Measurements from ENCODE around the gene SCAI.
"Not testable (repeated sequence)": the region's sequence is repeated elsewhere in the genome, so short reads cannot be mapped to it uniquely, and the experiment has no call there.

The SCAI gene

GRCh38 chr9:124972241-124972770 is 171.0 kb downstream of the SCAI start:
- Histone ChIP-seq H3K18ac (ENCODE audit: low read length) (no peak overlapping the region), H3K79me2 (ENCODE audit: control insufficient read depth, insufficient read depth, low read length, poor library complexity) (no peaks in the 10 kb centered on the region), H3K36me3 (ENCODE audit: control insufficient read depth in 1 of 2, insufficient read depth in 2 of 2, low read length in 2 of 2) (peaks cover 1 to 2% of the 10 kb centered on the region in 2 experiments), H2AK5ac (ENCODE audit: low read length) (no peak overlapping the region), H2BK120ac (ENCODE audit: insufficient read depth, low read length, poor library complexity) (no peak overlapping the region), H2BK12ac (ENCODE audit: low read length) (no peak overlapping the region), H3K27ac (ENCODE audit: low read depth, low read length) (no peak overlapping the region), H3K9me3 (ENCODE audit: insufficient read depth, low read depth, low read length) (no peaks in the 10 kb centered on the region), H3K27me3 (ENCODE audit: insufficient read depth, low read length) (no peaks in the 10 kb centered on the region), H4K8ac (ENCODE audit: low read depth, low read length) (no peak overlapping the region), H4K91ac (ENCODE audit: low read depth, low read length) (no peak overlapping the region), H3K4me1 (ENCODE audit: control insufficient read depth in 1 of 2, insufficient read depth in 2 of 2, low read length in 2 of 2) (no peaks in the 10 kb centered on the region), H3K9ac (ENCODE audit: low read length) (no peak overlapping the region), H3K4me2 (ENCODE audit: low read length) (no peak overlapping the region), H3K79me1 (ENCODE audit: low read length) (no peaks in the 10 kb centered on the region), H3K14ac (ENCODE audit: low read length) (no peak overlapping the region), H4K12ac (ENCODE audit: low read depth, low read length) (no peak overlapping the region), H3K4me3 (ENCODE audit: low read depth, low read length) (no peak overlapping the region), H3K4ac (ENCODE audit: low read depth, low read length) (no peak overlapping the region), H3K23ac (ENCODE audit: low read length) (no peak overlapping the region), H2AFZ (ENCODE audit: insufficient read depth, low read length, poor library complexity) (no peak overlapping the region), H2BK5ac (ENCODE audit: low read depth, low read length, poor library complexity) (no peak overlapping the region)
- DNase-seq: no peak
- no CpG with 5 or more reads among the region's 2 CpGs for WGBS (ENCODE audit: extremely low coverage, insufficient coverage, insufficient read length)

GRCh38 chr9:124969401-124969800 is 173.9 kb downstream of the SCAI start:
- no peaks in the 10 kb centered on the region for H3K4me1 ChIP-seq (ENCODE audit: control insufficient read depth in 1 of 2, insufficient read depth in 2 of 2, low read length in 2 of 2)
- H3K4me3 ChIP-seq (ENCODE audit: low read depth, low read length): no peak overlapping the region
- WGBS (ENCODE audit: extremely low coverage, insufficient coverage, insufficient read length): no CpG with 5 or more reads among the region's 2 CpGs
- no peak overlapping the region for H2AFZ ChIP-seq (ENCODE audit: insufficient read depth, low read length, poor library complexity)
- no peaks in the 10 kb centered on the region for H3K79me1 ChIP-seq (ENCODE audit: low read length)
- no peak overlapping the region for H4K12ac ChIP-seq (ENCODE audit: low read depth, low read length)
- no peaks in the 10 kb centered on the region for H3K79me2 ChIP-seq (ENCODE audit: control insufficient read depth, insufficient read depth, low read length, poor library complexity)
- no peak overlapping the region for H3K9ac ChIP-seq (ENCODE audit: low read length)
- H3K27me3 ChIP-seq (ENCODE audit: insufficient read depth, low read length): no peaks in the 10 kb centered on the region
- no peak overlapping the region for H3K27ac ChIP-seq (ENCODE audit: low read depth, low read length)
- H2BK120ac ChIP-seq (ENCODE audit: insufficient read depth, low read length, poor library complexity): no peak overlapping the region
- H3K14ac ChIP-seq (ENCODE audit: low read length): no peak overlapping the region
- no peak overlapping the region for H2AK5ac ChIP-seq (ENCODE audit: low read length)
- H2BK12ac ChIP-seq (ENCODE audit: low read length): no peak overlapping the region
- no peak overlapping the region for H3K23ac ChIP-seq (ENCODE audit: low read length)
- H3K18ac ChIP-seq (ENCODE audit: low read length): no peak overlapping the region
- H3K4ac ChIP-seq (ENCODE audit: low read depth, low read length): no peak overlapping the region
- H3K36me3 ChIP-seq (ENCODE audit: control insufficient read depth in 1 of 2, insufficient read depth in 2 of 2, low read length in 2 of 2): peaks cover 1 to 2% of the 10 kb centered on the region in 2 experiments
- no peak for DNase-seq
- H3K4me2 ChIP-seq (ENCODE audit: low read length): no peak overlapping the region
- no peaks in the 10 kb centered on the region for H3K9me3 ChIP-seq (ENCODE audit: insufficient read depth, low read depth, low read length)
- no peak overlapping the region for H2BK5ac ChIP-seq (ENCODE audit: low read depth, low read length, poor library complexity)
- H4K91ac ChIP-seq (ENCODE audit: low read depth, low read length): no peak overlapping the region
- H4K8ac ChIP-seq (ENCODE audit: low read depth, low read length): no peak overlapping the region

- Histone ChIP-seq H4K91ac (ENCODE audit: low read depth, low read length) (no peak overlapping the region), H3K14ac (ENCODE audit: low read length) (no peak overlapping the region), H3K9me3 (ENCODE audit: insufficient read depth, low read depth, low read length) (no peaks in the 10 kb centered on the region), H3K4ac (ENCODE audit: low read depth, low read length) (no peak overlapping the region), H3K23ac (ENCODE audit: low read length) (no peak overlapping the region), H4K8ac (ENCODE audit: low read depth, low read length) (no peak overlapping the region), H3K18ac (ENCODE audit: low read length) (no peak overlapping the region), H3K9ac (ENCODE audit: low read length) (no peak overlapping the region), H3K36me3 (ENCODE audit: control insufficient read depth in 1 of 2, insufficient read depth in 2 of 2, low read length in 2 of 2) (peaks cover 0 to 1% of the 10 kb centered on the region in 2 experiments), H3K79me1 (ENCODE audit: low read length) (no peaks in the 10 kb centered on the region), H3K4me2 (ENCODE audit: low read length) (no peak overlapping the region), H2AK5ac (ENCODE audit: low read length) (no peak overlapping the region), H2BK5ac (ENCODE audit: low read depth, low read length, poor library complexity) (no peak overlapping the region), H2AFZ (ENCODE audit: insufficient read depth, low read length, poor library complexity) (no peak overlapping the region), H4K12ac (ENCODE audit: low read depth, low read length) (no peak overlapping the region), H3K27me3 (ENCODE audit: insufficient read depth, low read length) (no peaks in the 10 kb centered on the region), H3K4me3 (ENCODE audit: low read depth, low read length) (no peak overlapping the region), H3K27ac (ENCODE audit: low read depth, low read length) (no peak overlapping the region), H2BK12ac (ENCODE audit: low read length) (no peak overlapping the region), H2BK120ac (ENCODE audit: insufficient read depth, low read length, poor library complexity) (no peak overlapping the region), H3K79me2 (ENCODE audit: control insufficient read depth, insufficient read depth, low read length, poor library complexity) (no peaks in the 10 kb centered on the region), H3K4me1 (ENCODE audit: control insufficient read depth in 1 of 2, insufficient read depth in 2 of 2, low read length in 2 of 2) (no peaks in the 10 kb centered on the region)
- WGBS (ENCODE audit: extremely low coverage, insufficient coverage, insufficient read length): no CpG with 5 or more reads among the region's 9 CpGs
- no peak for DNase-seq
These were observed 175.1 kb downstream of the SCAI start for GRCh38 chr9:124968238-124968637.

- H3K9me3 ChIP-seq (ENCODE audit: insufficient read depth, low read depth, low read length); H3K23ac ChIP-seq (ENCODE audit: low read length); H4K12ac ChIP-seq (ENCODE audit: low read depth, low read length); H3K36me3 ChIP-seq (ENCODE audit: control insufficient read depth in 1 of 2, insufficient read depth in 2 of 2, low read length in 2 of 2); H3K4me3 ChIP-seq (ENCODE audit: low read depth, low read length); H3K4me1 ChIP-seq (ENCODE audit: control insufficient read depth in 1 of 2, insufficient read depth in 2 of 2, low read length in 2 of 2); H4K8ac ChIP-seq (ENCODE audit: low read depth, low read length); H3K9ac ChIP-seq (ENCODE audit: low read length); H2AFZ ChIP-seq (ENCODE audit: insufficient read depth, low read length, poor library complexity); H3K4ac ChIP-seq (ENCODE audit: low read depth, low read length); H3K79me2 ChIP-seq (ENCODE audit: control insufficient read depth, insufficient read depth, low read length, poor library complexity); H2BK120ac ChIP-seq (ENCODE audit: insufficient read depth, low read length, poor library complexity); H3K4me2 ChIP-seq (ENCODE audit: low read length); DNase-seq; H2BK5ac ChIP-seq (ENCODE audit: low read depth, low read length, poor library complexity); H2AK5ac ChIP-seq (ENCODE audit: low read length); H3K27me3 ChIP-seq (ENCODE audit: insufficient read depth, low read length); H2BK12ac ChIP-seq (ENCODE audit: low read length); H3K79me1 ChIP-seq (ENCODE audit: low read length); H4K91ac ChIP-seq (ENCODE audit: low read depth, low read length); H3K18ac ChIP-seq (ENCODE audit: low read length); H3K14ac ChIP-seq (ENCODE audit: low read length); H3K27ac ChIP-seq (ENCODE audit: low read depth, low read length): not testable (repeated sequence)
- no CpG with 5 or more reads among the region's 5 CpGs for WGBS (ENCODE audit: extremely low coverage, insufficient coverage, insufficient read length)
These were observed 177.4 kb downstream of the SCAI start for GRCh38 chr9:124965775-124966568.

Data from trophoblast cell (in vitro differentiated cells and primary cell).